SHP77 treated with DMSO at 0.1 percent for 48 hours (cell line): ENCODE results near the gene LIN7B.

Experiments used
- DNase-seq: peaks from one replicate; lab custom pipeline; 2025; lab: John Stamatoyannopoulos, UW

The LIN7B gene

DNA sequence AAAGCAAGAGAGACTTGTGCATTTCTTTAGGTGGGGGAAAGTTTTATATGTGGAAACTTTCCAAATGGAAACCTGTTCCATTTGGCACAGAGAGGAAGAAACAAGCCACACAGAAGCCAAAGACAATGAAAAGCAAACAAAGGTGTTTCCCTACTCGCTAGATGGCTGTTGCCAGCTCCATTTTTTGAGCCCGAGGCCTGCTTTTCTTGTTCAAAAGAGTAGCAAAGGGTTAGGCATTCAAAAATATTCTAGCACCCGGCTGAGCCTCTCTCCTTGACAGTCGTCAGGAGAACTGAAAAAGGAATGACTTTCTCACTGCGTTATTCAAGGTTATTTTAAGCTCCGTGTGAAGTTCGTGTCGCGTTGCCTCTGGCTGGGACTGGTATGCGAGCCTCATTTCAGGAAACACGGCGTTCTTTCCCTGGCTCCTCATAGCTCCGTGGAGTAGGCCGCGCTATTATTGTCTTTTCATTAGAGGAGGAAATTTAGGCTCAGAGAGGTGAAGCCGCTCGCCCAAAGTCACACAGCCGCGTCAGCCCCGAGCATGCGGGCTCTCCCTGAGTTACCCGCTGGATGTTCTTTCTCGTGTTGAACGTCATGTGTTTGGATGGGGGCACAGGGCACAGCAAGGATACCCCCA lies 51.1 kb downstream of the LIN7B start:
- no peak for DNase-seq

DNA sequence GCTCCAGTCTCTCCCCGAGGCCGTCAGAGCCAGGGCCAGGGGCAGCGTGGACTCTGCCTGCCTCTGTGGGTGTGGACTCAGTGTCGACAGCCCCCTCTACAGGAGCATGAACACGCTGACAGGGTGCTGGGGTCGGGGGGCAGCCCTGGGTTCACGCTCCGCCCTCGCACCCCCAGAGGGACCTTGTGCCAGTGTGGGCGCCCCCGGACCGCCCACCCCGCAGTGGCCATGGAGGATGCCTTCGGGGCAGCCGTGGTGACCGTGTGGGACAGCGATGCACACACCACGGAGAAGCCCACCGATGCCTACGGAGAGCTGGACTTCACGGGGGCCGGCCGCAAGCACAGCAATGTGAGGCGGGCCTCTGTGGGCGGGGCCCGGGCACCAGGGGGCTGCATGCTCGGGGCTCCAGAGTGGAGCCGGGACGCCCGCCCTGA lies 51.7 kb downstream of the LIN7B start:
- DNase-seq: no peak

DNA sequence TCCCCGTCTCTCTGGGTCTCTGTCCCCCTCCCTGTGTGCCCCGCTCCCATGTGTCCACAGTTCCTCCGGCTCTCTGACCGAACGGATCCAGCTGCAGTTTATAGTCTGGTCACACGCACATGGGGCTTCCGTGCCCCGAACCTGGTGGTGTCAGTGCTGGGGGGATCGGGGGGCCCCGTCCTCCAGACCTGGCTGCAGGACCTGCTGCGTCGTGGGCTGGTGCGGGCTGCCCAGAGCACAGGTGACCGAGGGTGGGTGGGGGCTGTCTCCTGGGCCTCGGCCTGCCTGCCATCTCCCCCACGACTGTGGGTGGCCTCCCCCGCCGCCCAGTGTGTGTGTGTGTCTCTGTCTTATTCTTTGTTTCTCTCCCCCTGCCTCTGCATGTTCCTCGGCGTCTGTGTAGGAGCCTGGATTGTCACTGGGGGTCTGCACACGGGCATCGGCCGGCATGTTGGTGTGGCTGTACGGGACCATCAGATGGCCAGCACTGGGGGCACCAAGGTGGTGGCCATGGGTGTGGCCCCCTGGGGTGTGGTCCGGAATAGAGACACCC lies 53.8 kb downstream of the LIN7B start:
- DNase-seq: no peak
